HG03025 (cell line): Measurements from ENCODE around the gene TMEM178B.
"Not testable (repeated sequence)": the region's sequence is repeated elsewhere in the genome, so short reads cannot be mapped to it uniquely, and the experiment has no call there.

Experiments
- ATAC-seq: cut with Tn5 transposase; IDR thresholded peaks from one replicate; pipeline ENCODE4 v1.9.1; 2021; ENCODE audit warnings: mild to moderate bottlenecking, moderate library complexity; ENCODE audit not compliant: unreplicated experiment, low FRiP score

TMEM178B gene

DNA sequence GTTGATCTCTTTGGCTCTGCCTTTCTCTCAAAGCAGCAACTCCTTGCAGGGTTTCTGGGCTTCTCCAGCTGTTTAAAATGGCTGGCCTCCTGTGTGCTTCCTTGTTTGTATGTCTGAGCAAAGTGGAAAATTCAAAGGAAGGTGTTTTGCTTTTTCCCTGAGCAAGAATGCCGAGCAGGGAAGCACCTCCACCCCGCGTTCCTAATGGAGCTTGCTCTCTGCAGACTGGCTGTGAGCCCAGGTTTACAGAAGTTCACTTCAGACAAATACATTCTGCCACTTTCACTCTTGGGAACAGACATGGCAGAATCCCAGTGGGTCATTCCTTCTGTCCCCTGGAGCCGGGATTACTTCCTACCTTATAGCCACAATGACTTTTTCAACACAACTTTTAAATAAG lies 295.6 kb downstream of the TMEM178B start:
- ATAC-seq: no peak

DNA sequence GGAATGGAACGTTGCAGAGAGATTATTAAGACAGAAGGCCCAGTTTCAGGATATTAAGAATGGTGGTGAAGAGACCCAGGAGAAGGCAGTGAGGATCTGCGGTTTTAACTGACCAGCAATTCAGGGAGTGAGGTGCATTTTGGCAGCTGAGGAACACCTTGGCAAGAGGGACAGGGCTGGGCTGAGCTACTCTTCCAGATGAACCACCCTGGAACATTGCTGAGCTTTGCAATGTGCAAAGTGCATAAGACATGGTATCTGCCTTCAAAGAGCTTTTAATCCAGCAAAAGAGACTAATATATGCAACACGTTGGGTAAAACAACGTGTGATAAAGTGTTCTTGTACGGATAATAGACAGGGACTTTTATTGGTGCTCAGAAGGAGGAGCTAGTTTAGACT lies 296.3 kb downstream of the TMEM178B start:
- ATAC-seq: no peak

DNA sequence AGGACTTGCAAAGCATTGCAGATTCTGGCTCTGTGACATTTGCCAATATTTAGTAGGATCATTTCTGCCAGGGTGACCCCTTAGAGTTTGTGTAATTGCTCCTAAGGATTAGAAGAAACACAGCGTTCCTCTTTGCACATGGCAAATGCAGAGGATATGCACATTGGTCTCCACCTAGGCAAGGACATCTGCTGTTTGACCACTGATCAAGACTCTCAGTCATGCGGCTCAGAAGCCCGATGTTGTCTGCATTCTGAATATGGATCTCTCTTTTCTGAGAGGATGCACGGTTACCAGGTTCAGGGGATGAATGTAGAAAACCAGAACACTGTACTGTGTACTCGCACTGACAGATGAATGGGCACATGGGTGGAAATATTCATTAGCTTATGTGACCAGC lies 296.8 kb downstream of the TMEM178B start:
- no peak for ATAC-seq

DNA sequence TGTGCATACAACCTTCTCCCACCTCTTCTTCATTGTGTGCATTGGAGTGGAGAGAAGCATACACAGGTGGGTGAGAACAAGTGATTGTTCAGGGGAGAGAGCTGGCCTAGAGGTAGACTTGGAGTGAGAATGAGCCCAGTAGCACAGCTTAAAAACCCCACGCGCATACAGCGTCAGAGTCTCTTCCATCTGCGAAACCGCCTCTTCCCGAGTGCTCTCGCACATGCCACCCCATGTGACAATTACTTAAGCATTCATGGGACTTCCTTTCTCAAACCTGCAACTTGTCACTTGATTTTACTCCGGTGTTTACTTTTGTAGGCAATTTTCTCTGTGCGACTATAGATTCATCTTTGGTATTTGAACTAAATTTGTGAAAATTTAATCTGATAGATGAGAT lies 300.6 kb downstream of the TMEM178B start:
- ATAC-seq: no peak

DNA sequence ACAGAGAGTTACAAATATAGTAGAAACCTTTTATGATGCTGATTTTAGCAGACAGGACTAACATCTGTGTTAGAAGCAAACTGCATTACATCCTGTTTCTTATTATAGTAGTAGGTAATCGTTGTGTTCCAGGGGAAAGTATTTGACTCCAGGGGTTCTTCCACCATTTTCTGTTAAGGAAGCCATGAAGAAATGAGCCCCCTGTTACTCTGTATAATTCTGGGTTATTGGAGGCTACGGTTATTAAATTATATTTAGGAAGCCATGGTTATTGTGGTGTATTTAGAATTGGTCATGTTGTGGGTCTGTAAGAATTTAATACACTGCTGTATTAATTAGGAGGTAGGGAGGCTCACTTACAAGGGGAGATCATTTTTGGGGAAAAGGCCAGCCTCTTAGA lies 301.6 kb downstream of the TMEM178B start:
- no peak for ATAC-seq

DNA sequence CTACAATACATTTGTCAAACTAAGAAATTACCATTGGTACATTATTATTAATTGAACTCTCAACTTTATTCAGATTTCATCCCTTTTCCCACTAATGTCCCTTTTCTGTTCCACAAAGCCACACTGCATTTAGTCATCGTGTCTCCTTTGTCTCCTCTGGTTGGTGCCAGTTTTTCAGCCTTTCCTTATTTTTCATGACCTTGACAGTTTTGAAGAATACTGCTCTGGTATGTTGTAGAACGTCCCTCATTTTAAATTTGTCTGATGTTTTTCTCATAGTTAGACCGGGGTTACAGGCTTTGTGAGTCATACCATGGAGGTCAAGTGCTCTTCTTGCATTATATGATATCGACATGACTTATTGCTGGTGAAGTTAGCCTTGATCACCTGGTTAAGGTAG lies 304.0 kb downstream of the TMEM178B start:
- ATAC-seq: no peak

DNA sequence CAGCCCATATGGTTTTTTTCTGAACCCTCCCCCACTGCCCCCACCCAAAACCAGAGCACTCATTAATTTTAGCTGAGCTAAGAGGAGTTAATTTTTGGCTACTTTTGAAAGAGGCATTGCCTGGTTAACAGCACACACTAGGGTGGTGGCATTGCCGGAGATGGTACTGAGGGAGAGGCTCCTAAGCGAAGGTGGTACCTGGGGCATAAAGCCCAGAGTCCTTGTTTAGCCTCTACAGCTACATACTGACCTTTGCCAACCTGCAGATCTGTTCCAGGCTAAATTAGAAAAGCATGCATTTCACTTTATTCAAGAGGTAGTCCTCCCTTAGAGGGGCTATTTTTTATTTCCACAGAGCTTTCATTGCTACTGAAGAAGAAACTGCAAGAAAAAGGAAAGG lies 304.5 kb downstream of the TMEM178B start:
- ATAC-seq: no peak

DNA sequence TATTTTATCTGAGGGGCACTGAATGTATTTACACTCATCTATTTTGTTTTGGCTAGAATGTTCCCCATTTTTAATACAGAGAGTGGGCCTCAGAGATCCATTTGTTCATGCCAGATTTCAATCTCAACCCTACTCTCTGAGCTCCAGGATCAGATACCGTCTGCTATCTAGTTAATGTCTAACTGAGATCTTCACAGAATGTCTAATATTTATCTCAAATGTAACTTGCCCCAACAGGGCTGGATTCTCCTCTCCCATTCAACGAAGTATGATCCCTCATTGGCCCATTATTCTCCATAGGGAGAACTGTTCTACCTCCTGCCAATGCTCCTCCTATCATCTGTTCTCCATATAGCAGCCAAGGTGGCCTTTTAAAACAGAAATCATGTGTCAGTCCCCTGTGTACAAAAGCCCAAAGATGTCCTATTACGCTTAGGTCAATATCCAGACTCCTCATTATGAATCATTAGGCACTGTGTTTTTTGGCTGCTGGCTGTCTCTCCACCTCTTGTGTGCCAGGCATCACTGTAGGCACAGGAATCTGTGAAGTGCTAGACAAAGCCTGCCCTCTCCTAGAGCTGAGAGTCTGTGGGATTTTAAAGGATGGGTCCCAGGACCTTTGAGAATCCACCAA lies 308.0 kb downstream of the TMEM178B start:
- no peak for ATAC-seq

DNA sequence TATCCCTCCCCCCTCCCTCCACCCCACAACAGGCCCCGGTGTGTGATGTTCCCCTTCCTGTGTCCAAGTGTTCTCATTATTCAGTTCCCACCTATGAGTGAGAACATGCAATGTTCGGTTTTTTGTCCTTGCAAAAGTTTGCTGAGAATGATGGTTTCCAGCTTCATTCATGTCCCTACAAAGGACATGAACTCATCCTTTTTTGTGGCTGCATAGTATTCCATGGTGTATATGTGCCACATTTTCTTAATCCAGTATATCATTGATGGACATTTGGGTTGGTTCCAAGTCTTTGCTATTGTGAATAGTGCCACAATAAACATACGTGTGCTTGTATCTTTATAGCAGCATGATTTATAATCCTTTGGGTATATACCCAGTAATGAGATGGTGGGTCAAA lies 309.5 kb downstream of the TMEM178B start:
- not testable (repeated sequence) for ATAC-seq

DNA sequence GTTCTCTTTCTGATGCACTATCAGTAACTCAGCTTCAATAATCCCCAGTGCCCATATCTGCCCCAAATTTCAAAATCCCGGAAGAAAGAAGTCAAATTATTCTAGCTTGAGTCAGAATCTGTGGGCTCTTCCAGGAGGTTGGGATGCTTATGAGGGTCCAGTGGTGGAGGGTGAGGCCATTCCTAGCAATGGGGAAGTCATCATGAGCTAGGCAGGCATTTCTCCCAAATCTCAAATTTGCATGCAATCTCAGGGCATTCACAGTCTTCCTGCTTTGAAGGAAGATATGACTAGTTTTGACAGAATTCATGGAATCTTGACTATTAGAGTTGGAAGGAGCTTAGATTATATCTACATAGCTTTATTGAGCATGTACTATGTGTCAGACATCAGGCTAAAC lies 313.0 kb downstream of the TMEM178B start:
- no peak for ATAC-seq

DNA sequence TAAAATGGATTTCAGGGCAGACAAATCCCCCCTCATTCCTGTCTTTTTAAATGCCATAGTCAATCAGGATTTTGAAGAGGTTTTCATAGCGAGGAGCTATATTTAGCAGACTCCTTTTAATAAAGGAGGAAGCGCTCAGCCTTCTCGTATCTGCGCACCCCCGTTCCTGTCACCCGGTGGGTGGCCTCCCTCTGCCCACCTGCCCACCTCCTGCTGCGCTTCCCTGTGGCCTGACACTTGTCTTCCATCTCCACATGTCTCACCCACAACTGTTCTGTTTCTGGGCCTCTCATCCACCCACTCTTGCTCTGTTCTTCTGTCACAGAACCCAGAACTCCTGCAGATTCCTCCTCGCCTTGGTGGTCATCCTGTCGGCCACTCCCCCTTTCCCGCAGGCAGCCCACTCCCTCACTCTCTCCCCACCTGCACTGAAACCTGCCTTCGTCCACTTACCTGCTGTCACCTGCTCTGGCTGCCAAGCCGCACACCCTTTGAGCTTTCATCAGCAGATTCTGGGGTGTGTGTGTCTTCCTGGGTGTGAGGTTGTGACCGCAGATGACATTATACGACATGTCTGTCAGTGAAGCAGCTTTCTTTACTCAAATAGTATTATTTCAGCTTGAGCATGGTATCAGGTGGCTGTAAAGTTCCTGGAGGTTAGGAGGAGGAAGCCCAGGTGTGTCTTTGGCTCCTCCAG lies 313.8 kb downstream of the TMEM178B start:
- ATAC-seq: no peak

DNA sequence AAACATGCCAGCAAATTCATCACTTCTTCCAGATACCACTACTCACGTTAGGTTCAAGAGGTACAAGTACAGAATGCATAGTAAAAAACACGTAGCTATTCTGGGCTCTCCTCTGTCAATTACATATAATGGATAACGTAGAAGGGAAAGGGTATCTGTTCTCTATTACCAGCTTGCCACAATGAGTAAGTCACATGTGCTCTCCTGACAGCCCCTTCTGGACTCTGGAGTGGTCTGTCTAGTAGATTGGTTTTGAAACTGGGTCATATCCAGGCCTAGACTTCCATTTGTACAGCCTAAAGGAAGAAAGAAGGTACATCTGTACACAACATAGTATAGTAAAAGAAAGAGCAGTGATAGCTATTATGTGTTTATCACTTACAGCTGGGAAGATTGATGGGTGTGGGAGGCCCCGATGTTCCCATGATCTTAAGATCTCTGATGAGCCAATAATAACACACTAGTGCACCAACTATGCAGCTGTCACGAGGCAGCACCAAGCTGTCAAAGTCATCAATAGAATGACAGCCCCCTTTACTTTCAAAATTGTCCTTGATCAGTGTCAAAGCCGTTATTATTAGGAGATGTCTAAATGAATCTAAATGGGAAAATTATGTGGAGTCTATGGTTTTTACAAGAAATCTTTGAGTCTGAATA lies 315.4 kb downstream of the TMEM178B start:
- ATAC-seq: no peak

DNA sequence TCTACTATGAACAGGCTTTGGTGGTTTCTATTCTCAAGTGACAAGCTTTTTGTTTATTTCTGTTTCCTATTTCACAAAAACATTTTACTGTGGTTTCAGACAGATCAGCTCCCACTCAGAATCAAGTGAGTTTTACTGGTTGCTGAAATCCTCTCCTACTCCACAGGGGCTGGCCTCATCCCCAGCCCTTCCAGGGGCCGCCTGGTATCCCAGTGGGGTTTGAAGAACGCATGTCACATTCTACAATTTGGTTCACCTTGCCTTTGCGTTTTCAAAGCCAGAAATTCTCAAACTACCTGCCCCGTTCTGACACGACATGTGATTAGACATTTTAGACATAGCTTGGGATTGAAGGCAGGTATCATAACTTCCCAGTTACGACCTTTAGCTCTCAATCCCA lies 316.5 kb downstream of the TMEM178B start:
- no peak for ATAC-seq

DNA sequence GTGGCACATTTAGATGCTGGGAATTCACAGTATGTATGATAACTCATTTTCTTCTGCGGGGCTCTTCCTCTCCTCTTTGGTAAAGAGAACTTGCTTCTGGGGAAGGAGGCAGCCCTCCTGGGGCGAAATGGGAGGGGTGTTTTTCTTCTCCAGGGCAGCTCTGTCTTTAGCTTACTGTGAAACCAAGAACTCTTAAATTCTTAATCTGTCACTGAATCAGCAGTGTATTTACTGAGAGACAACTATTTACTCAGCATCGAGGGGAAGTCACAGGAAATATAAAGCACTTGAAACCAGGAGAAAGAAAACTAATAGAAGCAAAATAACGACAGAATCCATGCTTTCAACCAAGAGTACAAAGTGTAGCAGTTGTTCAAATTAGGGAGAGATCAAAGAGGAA lies 319.2 kb downstream of the TMEM178B start:
- ATAC-seq: no peak

DNA sequence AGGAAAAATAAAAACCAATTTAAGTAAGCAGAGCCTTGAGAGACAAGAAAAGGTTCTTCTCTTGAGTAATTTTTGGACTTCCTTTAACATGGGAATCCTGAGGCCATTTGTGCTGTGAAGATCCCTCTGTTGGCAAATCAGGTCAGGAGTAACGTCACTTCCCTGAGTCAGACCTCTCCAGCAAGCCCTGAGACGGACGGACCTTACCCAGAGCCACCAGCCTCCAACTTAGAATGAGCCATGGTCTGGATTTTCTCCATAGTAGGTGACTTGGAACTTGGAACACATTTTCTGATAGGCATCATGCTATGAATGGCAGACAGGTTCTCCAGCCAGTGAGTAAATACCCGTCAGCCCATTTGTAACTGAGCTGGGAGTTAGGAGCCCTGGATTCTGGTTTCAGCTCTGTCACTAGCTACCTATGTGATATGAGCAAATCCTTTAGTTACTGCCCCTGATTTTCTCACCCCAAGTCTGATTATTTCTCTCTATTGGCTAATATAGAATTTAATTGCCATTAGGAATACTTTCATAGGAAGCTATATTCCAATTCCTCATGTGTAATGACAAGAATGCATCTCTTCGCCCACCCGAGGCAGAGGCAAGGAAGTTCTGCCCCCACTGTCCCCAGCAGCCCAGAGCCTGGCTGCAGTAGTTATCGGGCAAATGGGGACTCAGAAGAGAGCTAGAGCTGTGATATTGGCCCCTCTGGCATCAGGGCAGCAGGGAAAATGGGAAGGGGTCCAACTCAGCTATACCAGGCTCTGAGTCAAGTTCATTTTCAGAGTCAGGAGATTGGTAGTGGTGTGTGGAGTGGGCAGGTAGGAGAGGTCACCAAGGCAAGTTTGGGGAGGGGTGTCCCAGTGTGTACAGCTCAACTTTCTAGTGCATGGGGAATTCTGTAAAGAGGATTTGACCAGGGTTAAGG lies 323.6 kb downstream of the TMEM178B start:
- ATAC-seq: no peak

DNA sequence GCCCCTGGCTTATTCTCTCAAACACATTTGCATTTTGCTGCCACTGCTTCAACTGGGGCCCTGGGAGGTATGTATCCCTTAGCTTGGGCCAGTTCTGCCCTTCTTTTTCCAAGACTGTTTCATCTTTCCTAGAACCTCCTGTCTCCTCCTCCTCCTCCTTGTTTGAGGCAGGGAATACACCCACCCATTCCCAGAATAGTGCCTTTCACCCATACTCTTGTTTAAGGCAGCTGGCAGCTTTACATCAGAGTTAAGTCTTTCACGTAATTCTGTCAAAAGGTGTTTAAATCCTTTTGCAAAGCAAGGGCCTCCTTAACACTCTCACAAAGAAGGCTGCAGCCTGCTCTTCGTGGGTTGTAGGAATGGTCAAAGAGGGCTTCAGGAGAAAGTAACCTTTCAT lies 326.5 kb downstream of the TMEM178B start:
- ATAC-seq: no peak

DNA sequence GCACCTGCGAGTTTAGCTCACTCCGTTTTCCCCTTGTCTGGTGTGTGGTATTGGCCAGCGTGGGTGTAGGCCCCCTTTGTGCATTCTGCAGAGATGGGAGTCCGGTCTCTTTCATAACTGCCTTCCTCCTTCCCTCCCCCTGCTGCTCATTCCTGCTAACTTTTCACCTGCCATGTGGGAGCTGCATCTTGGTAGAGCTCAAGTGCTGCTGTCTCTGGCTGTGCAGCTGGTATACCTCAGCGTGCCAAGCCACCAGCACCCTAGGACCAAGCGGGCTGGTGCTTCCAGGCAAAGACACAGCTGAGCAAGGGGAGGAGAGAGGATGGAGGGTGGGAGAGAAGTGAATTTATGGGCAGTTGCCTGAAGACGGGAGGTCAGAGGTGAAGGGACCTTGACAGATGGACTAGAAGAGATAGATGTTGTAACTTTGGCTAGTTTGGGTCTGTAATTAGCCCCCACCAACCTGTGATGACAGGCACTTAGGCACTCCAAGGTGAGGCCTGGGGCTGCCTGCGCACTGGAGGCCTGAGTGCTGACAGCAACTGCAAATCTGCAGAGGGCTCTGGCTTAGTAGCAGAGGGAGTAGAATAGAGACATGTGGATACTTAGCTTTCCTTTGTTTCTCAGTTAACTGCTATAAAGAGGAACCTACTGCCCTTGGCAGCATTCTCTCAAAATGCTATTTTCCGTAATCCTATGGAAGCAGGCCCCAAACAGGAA lies 328.6 kb downstream of the TMEM178B start:
- ATAC-seq: no peak

DNA sequence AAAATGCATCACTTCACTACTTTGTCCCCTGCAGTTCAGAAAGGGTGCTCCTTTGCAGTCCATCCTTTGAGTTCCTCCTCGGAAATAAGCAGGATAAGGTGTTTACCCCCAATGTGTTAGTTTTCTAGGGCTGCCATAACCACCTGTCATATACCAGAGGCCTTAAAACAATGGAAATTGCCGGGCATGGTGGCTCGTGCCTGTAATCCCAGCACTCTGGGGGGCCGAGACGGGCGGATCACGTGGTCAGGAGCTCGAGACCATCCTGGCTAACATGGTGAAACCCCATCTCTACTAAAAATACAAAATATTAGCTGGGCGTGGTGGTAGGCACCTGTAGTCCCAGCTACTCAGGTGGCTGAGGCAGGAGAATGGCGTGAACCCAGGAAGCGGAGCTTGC lies 330.0 kb downstream of the TMEM178B start:
- not testable (repeated sequence) for ATAC-seq

DNA sequence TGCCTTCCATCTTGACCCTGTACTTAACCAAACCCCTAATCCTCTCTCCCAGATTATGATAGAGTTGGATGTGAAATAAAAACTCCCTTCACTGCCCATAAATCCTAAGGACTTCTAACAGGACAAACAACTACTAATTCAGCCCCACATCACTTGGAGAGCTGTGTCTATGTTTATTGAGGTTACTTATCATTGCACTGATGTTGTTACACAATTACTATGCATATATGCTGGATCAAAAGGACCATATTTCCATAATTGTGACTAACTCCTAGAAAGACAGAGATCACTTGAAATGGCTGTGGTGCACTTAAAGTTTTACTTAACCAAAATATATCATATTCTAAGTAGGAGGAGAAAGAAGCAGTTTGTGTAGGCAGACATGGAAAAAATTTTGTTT lies 332.5 kb downstream of the TMEM178B start:
- no peak for ATAC-seq

DNA sequence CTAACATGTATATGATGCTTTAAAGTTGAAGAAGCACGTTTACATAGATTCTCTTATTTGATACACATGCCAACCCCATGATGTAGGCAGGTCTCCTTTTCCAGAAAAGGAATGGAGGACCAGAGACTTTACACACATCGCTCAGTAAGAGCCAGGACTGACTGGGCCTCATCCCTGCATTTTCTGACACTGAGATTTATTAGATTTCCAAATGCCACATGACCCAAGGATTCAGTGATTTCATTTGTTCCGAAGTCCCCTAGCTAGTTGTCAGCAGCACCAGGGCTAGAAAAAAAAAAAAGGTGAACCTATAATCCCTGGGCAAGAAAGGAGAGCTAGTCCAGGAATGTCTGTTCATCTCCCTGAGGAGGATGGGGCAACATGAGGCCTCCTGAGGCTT lies 334.0 kb downstream of the TMEM178B start:
- no peak for ATAC-seq
